NT2/D1 (cell line): ENCODE measurements around the gene PANK1.

Experiments
- SUZ12 ChIP-seq: IDR thresholded peaks from 2 replicates; pipeline ENCODE4 v1.6.1; 2011; ENCODE audit not compliant: insufficient read length, insufficient read depth; ENCODE audit errors: extremely low read depth
- YY1 ChIP-seq: IDR thresholded peaks from 2 replicates; pipeline ENCODE4 v1.6.1; 2011; ENCODE audit not compliant: insufficient read length, insufficient read depth
- ZNF274 ChIP-seq: IDR thresholded peaks from 2 replicates; pipeline ENCODE4 v1.6.1; 2011; ENCODE audit warnings: mild to moderate bottlenecking, low read depth, low read length

DNA sequence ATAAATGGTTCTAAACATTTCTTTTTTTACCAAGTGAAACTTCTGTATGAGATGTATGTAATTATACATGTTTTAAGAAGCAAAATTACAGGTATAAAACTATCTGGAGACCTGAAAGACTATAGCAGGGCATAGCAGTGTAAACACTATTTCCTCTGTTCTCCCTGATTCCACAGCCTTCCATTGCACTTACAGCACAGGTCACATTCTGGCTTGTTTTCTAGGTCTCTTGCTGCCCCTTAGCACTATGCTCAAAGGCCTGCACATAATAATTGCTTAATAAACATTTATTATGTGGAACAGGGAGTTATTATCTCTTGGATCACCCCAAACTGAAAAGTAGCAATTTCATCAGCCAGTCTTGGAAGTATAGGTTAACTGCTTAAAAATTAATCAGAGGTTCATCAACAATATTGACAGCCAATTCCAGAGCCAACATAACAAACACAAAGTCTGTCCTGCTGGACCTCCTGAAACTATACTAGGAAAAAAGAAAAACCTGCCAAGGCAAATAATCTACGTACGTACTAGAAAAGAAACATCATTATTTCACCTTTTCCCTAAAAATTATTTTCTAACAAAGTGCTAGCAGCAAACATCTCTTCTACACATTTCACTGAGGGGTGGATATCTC, 43.2 kb downstream of the PANK1 start:
- TF ChIP-seq SUZ12 (no peak), YY1 (no peak), ZNF274 (no peak)
